HG03139 (cell line): ENCODE measurements around the gene CLCN7.
A peak's percentile ranks its signal among the peaks of the same experiment; 100 is the strongest.

Source experiments
- ATAC-seq: cut with Tn5 transposase; IDR thresholded peaks from one replicate; pipeline ENCODE4 v1.9.1; 2021; ENCODE audit not compliant: unreplicated experiment

Gene CLCN7

DNA sequence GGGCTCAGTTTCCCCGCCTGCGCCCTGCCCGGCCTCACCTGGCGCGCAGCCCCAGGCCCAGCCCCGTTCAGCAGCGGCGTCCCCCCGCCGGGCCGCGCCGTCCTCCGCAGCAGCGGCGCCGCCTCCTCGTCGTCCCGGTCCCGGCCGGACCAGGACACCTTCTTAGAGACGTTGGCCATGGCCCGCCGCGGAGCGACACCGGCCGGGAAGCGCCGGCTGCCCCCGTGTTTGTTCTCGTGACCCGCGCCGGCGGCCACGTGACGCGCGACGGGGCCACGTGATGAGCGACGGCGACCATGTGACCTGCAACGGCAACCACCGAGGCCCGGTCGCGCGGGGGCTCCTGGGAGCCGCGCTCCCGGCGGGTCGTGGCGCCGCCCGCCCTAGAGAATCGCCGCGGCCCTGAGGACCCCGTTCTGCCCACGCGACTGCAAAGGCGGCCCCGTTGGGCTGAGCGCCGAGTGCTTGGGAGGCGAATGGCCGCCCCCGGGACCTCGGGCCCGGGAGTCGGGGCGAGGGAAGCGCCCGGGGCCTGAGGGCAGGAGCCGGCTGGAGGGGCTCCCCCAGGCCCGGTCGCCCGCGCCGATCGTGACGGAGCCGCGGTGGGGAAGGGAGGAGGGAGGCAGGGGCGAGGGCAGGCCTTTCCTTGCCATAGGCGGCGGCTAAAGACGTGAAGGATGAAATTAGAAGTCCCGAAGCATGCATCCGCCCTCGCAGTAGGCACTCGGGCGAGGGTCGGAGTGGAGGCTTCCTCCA lies at the start of gene CLCN7:
Gene CLCN7, minus strand, starts transcription at position 233 of the 756 bp plus-strand sequence. Its CDS starts 54 bp downstream, at position 179.
- ATAC-seq, result peak; percentile 65

- no peak for ATAC-seq
Observed at GRCh38 chr16:1524366-1524765, 49.5 kb upstream of the CLCN7 start.

DNA sequence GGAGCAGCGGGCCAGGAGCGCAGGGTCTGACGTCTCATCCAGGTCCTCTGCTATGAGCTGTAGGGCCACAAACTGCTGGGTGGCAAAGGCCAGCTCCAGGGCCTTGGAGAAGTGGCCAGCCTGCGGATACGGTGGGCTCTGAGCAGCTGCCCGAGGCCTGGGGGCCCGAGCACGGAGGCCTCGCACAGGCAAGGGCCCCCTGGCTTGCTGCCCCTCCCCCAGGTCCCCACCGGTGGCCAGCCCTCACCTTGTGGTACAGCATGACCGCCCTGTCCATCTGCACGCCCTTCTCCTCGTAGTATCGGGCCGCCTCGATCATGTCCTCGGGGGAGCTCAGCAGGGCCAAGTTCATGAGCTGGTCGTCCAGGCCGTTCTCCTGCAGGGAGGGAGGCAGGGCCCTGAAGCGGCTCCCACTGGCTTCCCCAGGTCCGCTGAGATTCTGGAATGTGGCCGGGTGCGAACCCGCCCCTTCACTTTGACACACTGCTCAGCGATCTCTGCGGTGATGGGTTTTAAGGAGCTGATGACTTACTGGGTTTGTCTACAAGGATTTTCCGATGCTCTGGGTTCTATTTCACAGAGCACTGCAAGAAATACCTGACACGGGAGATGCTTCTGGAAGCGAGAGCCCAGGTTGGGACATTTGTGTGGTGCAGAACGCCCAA lies 48.9 kb upstream of the CLCN7 start:
- no peak for ATAC-seq

DNA sequence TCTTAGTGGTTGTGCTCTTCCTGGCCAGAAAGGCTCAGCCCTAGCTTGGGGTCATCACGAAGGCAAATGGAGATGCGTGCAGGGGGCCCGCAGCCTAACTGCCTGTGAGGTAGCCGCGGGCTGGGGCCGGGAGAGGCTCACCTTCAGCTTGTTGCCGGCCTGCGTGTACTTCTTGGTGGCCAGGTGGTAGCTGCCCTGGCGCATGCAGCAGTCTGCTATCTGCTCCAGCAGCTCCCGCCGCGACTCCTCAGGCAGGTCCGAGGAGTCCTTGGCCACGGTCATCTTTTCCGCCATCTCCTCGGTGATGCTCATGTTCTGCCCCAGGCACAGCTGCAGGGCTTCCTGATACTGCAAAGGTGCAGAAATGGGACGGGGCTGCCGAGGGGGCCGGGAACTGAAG lies 45.6 kb upstream of the CLCN7 start:
- ATAC-seq, result no peak

DNA sequence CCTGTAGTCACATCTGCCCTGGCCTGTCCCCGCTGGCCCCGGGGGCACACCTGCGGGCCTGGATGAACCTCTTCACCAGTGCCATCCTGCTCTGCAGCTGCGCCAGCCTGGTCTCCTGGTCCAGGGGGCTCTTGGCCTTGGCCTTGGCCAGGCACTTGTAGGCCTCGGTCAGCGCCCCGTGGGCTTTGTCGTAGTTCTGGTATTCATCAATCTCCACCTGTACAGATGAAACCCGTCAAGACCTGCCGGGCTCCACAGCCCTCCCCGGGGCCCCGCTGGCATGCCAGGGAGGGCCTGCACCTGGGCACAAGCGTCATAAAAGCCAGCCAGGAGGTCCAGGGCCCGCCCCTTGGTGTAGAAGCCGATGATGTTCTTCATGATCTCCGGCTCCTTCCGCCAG lies 45.0 kb upstream of the CLCN7 start:
- no peak for ATAC-seq

DNA sequence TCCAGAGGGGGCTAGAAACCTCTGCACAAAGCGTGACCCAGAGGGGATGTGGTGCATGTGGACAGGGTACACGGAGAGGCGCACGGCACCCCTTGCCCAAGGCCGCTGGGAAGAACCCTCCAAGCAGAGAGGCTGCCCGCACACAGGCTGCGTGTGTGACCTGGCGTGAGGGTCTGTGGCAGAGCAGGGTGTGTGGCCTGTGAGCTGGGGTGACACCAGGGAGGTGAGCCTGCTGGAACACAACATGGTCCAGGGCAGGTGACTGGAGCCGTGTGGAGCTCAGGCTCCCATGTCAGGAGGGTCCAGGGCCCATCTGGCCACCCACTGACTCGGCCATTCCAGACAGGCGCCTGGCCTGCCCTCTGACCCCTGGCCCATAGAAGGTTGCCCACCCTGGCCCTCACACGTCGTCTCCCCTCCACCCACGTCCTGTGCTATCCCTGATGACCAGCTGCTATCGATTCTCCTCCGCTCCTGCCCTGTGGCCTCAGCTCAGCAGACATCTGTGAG lies 43.9 kb upstream of the CLCN7 start:
- ATAC-seq, result no peak

GRCh38 chr16:1514507-1514906 lies 39.7 kb upstream of the CLCN7 start:
- ATAC-seq, result no peak

GRCh38 chr16:1512774-1513173 lies 37.9 kb upstream of the CLCN7 start:
- ATAC-seq, result no peak

- ATAC-seq, result no peak
Observed at GRCh38 chr16:1511662-1512569, 37.1 kb upstream of the CLCN7 start.

- no peak for ATAC-seq
Observed at GRCh38 chr16:1510941-1511351, 36.1 kb upstream of the CLCN7 start.

- ATAC-seq, result no peak
Observed at GRCh38 chr16:1510272-1510671, 35.4 kb upstream of the CLCN7 start.

- no peak for ATAC-seq
Observed at GRCh38 chr16:1509307-1510221, 34.7 kb upstream of the CLCN7 start.

DNA sequence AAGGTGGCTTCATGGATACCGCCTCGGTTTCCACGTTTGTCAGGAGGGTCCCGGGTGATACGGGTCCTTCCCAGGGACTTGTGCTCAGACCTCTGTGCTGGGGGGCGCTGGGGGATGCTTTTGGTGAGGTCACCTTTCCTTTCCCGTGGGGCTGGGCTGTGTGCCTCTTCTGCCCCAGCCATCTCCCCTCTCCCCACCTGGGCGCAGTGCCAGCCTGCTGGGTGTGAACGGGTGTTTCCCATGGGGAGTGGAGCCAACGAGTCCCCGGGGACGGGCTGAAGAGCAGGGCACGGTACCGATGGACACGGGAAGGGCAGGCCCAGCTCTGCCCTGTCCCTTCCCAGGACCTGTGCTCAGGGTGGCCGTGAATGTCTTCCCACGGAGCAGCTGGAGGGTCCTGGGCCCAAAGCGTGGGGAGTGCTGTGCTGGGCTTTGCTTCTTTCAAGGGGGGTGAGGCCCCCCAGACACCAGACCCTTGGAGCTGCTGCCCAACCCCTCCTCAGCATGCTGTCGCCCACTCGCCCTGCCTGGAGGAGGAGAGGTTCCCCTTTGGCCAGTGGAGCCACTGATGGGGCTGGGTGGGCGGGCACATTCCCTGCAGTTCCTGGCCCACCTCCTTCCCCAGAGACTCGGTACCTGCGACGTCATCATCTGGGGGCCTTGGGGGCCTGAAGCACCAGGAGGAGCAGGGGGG lies 33.8 kb upstream of the CLCN7 start:
- no peak for ATAC-seq

DNA sequence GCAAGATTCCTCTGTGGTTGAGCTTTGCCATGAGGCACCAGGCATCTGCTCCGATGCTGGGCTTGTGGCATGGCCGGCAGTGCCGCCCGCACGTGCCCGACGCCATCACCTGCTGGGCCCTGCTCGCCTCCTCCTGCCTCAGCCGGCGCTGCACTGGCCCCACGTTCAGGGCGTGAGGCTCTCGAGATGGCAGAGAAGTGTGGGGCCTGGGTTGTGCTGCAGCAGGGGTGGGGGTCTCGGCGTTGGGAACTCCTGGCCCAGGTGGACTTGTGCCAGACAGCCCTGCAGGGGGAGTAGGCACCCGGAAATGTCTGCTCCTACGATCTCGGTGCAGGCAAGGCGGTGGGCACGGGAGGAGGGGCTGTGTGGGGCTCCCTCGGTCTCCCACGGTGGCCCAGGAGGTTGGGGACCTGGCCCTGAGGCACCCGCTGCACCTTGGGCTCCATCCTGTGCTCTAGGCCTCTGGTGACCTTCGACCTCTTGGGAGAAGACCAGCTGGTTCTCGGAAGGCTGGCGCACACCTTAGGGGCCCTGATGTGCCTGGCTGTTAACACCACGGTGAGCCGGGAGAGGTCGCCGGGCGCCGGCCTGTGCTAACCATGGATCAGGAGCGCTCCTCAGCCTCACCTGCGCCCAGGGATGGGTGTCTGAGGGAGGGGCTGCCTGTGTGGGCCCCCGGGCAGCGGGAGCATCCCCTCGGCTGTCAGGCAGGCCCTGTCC lies 31.8 kb upstream of the CLCN7 start:
- no peak for ATAC-seq

- no peak for ATAC-seq
Observed at GRCh38 chr16:1505912-1506311, 31.1 kb upstream of the CLCN7 start.

GRCh38 chr16:1505073-1505844 lies 30.4 kb upstream of the CLCN7 start:
- no peak for ATAC-seq

GRCh38 chr16:1503110-1503955 lies 28.5 kb upstream of the CLCN7 start:
- no peak for ATAC-seq
